ENCODE data around the gene TOGARAM1. TPM values are rescaled to one million over a fixed set of nuclear protein-coding genes. Genes with fewer than 3 reads are reported as not detected.

The TOGARAM1 gene
- total RNA-seq: 1 to 10 TPM; 4.5 to 5.4 TPM

- POLR2A ChIA-PET: interaction anchor here (0.8 to 3.0 kb wide), 10 partner anchors 17 to 317 kb away, joined by 3 to 26 read pairs (median 6); partner anchors contain the start of genes FANCM, FKBP3, MIS18BP1 and PRPF39
- Mint-ChIP-seq H3K9me3 (peaks cover 18% of the 10 kb centered on the region), H3K4me3 (no peak within 1 kb of the TSS), H3K27ac (no peak within 1 kb of the TSS), H3K36me3 (peaks cover 27% of the 10 kb centered on the region), H3K27me3 (no peaks in the 10 kb centered on the region), H3K4me1 (ENCODE audit: low read depth) (peaks cover 54% of the 10 kb centered on the region)
- CTCF ChIA-PET: interaction anchor here (0.6 to 1.8 kb wide), 7 partner anchors 48 to 307 kb away, joined by 3 to 8 read pairs (median 3); partner anchors contain the start of gene FKBP3
- intact Hi-C loops (cut with micrococcal nuclease): loop anchor here (1.0 to 2.0 kb wide), 6 partner anchors 33 to 292 kb away; partner anchors contain the start of genes FKBP3, MIS18BP1 and PRPF39
- peak; percentile 97 for DNase-seq
Observed at GRCh38 chr14:44961554-44962333, at the start of gene TOGARAM1, which contains the start of gene KLHL28. Gene TOGARAM1 (plus strand): TSS chr14:44962190. CDS start chr14:44962422, 232 bp downstream. Gene KLHL28 (minus strand): TSS chr14:44961947. CDS start chr14:44945928, 16,019 bp downstream.

- ChIA-PET POLR2A (no interaction called here), CTCF (interaction anchor here (0.9 to 1.3 kb wide), 2 partner anchors 182 to 218 kb away, joined by 4 to 7 read pairs; no protein-coding TSS in a partner anchor)
- H3K27me3 Mint-ChIP-seq: peaks cover 19% of the 10 kb centered on the region
- no peak for DNase-seq
- peaks cover 6% of the 10 kb centered on the region for H3K4me1 Mint-ChIP-seq (ENCODE audit: low read depth)
- peaks cover 5% of the 10 kb centered on the region for H3K36me3 Mint-ChIP-seq
- no peak overlapping the region for H3K4me3 Mint-ChIP-seq
- H3K9me3 Mint-ChIP-seq: peaks cover 5% of the 10 kb centered on the region
- intact Hi-C loops (cut with micrococcal nuclease): loop anchor here (5.0 kb wide), 1 partner anchor 337 kb away; the partner anchor contains the start of gene MIS18BP1
- H3K27ac Mint-ChIP-seq: no peak overlapping the region
Observed at GRCh38 chr14:44914849-44915248, 47.1 kb upstream of the TOGARAM1 start.

- ChIA-PET CTCF (no interaction called here), POLR2A (no interaction called here)
- H3K36me3 Mint-ChIP-seq: peaks cover 4% of the 10 kb centered on the region
- peak overlapping the region; percentile 51 for H3K27ac Mint-ChIP-seq
- intact Hi-C loops (cut with micrococcal nuclease): loop anchor here (2.0 kb wide), 1 partner anchor 32 kb away; the partner anchor contains the start of gene KLHL28
- no peak overlapping the region for H3K4me3 Mint-ChIP-seq
- no peaks in the 10 kb centered on the region for H3K9me3 Mint-ChIP-seq
- no peaks in the 10 kb centered on the region for H3K27me3 Mint-ChIP-seq
- DNase-seq: no peak
- H3K4me1 Mint-ChIP-seq (ENCODE audit: low read depth): peaks cover 5% of the 10 kb centered on the region
Observed at GRCh38 chr14:44928793-44929192, 33.2 kb upstream of the TOGARAM1 start.

GRCh38 chr14:44935155-44935554, 26.8 kb upstream of the TOGARAM1 start:
- ChIA-PET CTCF (no interaction called here), POLR2A (no interaction called here)
- intact Hi-C loops (cut with micrococcal nuclease): no loop called here
- no peak overlapping the region for H3K4me3 Mint-ChIP-seq
- peaks cover 3% of the 10 kb centered on the region for H3K9me3 Mint-ChIP-seq
- no peaks in the 10 kb centered on the region for H3K27me3 Mint-ChIP-seq
- no peak overlapping the region for H3K27ac Mint-ChIP-seq
- H3K36me3 Mint-ChIP-seq: peaks cover 36% of the 10 kb centered on the region
- peaks cover 17% of the 10 kb centered on the region for H3K4me1 Mint-ChIP-seq (ENCODE audit: low read depth)
- DNase-seq: no peak

GRCh38 chr14:44937547-44937946, 24.4 kb upstream of the TOGARAM1 start:
- Mint-ChIP-seq H3K4me1 (ENCODE audit: low read depth) (peaks cover 32% of the 10 kb centered on the region), H3K27ac (no peak overlapping the region), H3K27me3 (no peaks in the 10 kb centered on the region), H3K36me3 (peaks cover 54% of the 10 kb centered on the region), H3K4me3 (no peak overlapping the region), H3K9me3 (peaks cover 3% of the 10 kb centered on the region)
- intact Hi-C loops (cut with micrococcal nuclease): no loop called here
- no peak for DNase-seq
- CTCF ChIA-PET: no interaction called here
- POLR2A ChIA-PET: no interaction called here

- Mint-ChIP-seq H3K4me1 (ENCODE audit: low read depth) (peaks cover 34% of the 10 kb centered on the region), H3K27me3 (no peaks in the 10 kb centered on the region), H3K27ac (no peak overlapping the region), H3K4me3 (no peak overlapping the region), H3K9me3 (peaks cover 3% of the 10 kb centered on the region), H3K36me3 (peaks cover 56% of the 10 kb centered on the region)
- ChIA-PET POLR2A (no interaction called here), CTCF (no interaction called here)
- intact Hi-C loops (cut with micrococcal nuclease): no loop called here
- no peak for DNase-seq
Observed at GRCh38 chr14:44940211-44940610, 21.8 kb upstream of the TOGARAM1 start.

- Mint-ChIP-seq H3K4me3 (no peak overlapping the region), H3K27ac (peak overlapping the region; percentile 28)
Observed at GRCh38 chr14:44940944-44941343, 21.0 kb upstream of the TOGARAM1 start.

GRCh38 chr14:44941591-44941990, 20.4 kb upstream of the TOGARAM1 start:
- Mint-ChIP-seq H3K9me3 (peaks cover 3% of the 10 kb centered on the region), H3K27me3 (no peaks in the 10 kb centered on the region), H3K4me1 (ENCODE audit: low read depth) (peaks cover 29% of the 10 kb centered on the region), H3K36me3 (peaks cover 57% of the 10 kb centered on the region), H3K27ac (no peak overlapping the region), H3K4me3 (no peak overlapping the region)
- ChIA-PET CTCF (no interaction called here), POLR2A (no interaction called here)
- DNase-seq: no peak
- intact Hi-C loops (cut with micrococcal nuclease): no loop called here

More at GRCh38 chr14:44940944-44941343, 21.0 kb upstream of the TOGARAM1 start:
- no peak for DNase-seq
- POLR2A ChIA-PET: no interaction called here
- H3K4me1 Mint-ChIP-seq (ENCODE audit: low read depth): peaks cover 34% of the 10 kb centered on the region
- peaks cover 3% of the 10 kb centered on the region for H3K9me3 Mint-ChIP-seq
- intact Hi-C loops (cut with micrococcal nuclease): no loop called here
- CTCF ChIA-PET: no interaction called here
- H3K27me3 Mint-ChIP-seq: no peaks in the 10 kb centered on the region
- H3K36me3 Mint-ChIP-seq: peaks cover 62% of the 10 kb centered on the region

GRCh38 chr14:44942436-44942835, 19.6 kb upstream of the TOGARAM1 start:
- Mint-ChIP-seq H3K27ac (no peak overlapping the region), H3K36me3 (peaks cover 61% of the 10 kb centered on the region), H3K9me3 (peaks cover 3% of the 10 kb centered on the region), H3K4me3 (no peak overlapping the region), H3K27me3 (no peaks in the 10 kb centered on the region), H3K4me1 (ENCODE audit: low read depth) (peaks cover 31% of the 10 kb centered on the region)
- ChIA-PET POLR2A (no interaction called here), CTCF (no interaction called here)
- intact Hi-C loops (cut with micrococcal nuclease): no loop called here
- DNase-seq: no peak

GRCh38 chr14:44944107-44944506, 17.9 kb upstream of the TOGARAM1 start:
- Mint-ChIP-seq H3K27ac (no peak overlapping the region), H3K9me3 (no peaks in the 10 kb centered on the region), H3K4me1 (ENCODE audit: low read depth) (peaks cover 28% of the 10 kb centered on the region), H3K4me3 (no peak overlapping the region), H3K36me3 (peaks cover 51% of the 10 kb centered on the region), H3K27me3 (no peaks in the 10 kb centered on the region)
- POLR2A ChIA-PET: no interaction called here
- CTCF ChIA-PET: interaction anchor here (0.9 kb wide), 1 partner anchor 308 kb away, joined by 4 read pairs; no protein-coding TSS in a partner anchor
- intact Hi-C loops (cut with micrococcal nuclease): no loop called here
- no peak for DNase-seq

GRCh38 chr14:44945264-44945663, 16.7 kb upstream of the TOGARAM1 start:
- CTCF ChIA-PET: no interaction called here
- Mint-ChIP-seq H3K27me3 (no peaks in the 10 kb centered on the region), H3K4me1 (ENCODE audit: low read depth) (peaks cover 31% of the 10 kb centered on the region), H3K4me3 (no peak overlapping the region), H3K27ac (no peak overlapping the region), H3K36me3 (peaks cover 48% of the 10 kb centered on the region), H3K9me3 (no peaks in the 10 kb centered on the region)
- no peak for DNase-seq
- intact Hi-C loops (cut with micrococcal nuclease): no loop called here
- POLR2A ChIA-PET: no interaction called here

- intact Hi-C loops (cut with micrococcal nuclease): no loop called here
- H3K9me3 Mint-ChIP-seq: no peaks in the 10 kb centered on the region
- peaks cover 18% of the 10 kb centered on the region for H3K36me3 Mint-ChIP-seq
- CTCF ChIA-PET: no interaction called here
- POLR2A ChIA-PET: no interaction called here
- no peaks in the 10 kb centered on the region for H3K27me3 Mint-ChIP-seq
- DNase-seq: no peak
- no peak overlapping the region for H3K4me3 Mint-ChIP-seq
- H3K27ac Mint-ChIP-seq: no peak overlapping the region
- H3K4me1 Mint-ChIP-seq (ENCODE audit: low read depth): peaks cover 34% of the 10 kb centered on the region
Observed at GRCh38 chr14:44951051-44951450, 10.9 kb upstream of the TOGARAM1 start.

Data from activated CD4-positive, alpha-beta memory T cell treated with anti-CD3 and anti-CD28 coated beads for 36 hours (primary cell).